OCI-LY7 (cell line): ENCODE measurements around the gene ERMN.

Experiments used
- EZH2phosphoT487 ChIP-seq: fragments of 200-600 bp; sonication (generic); IDR thresholded peaks from 2 replicates; pipeline ENCODE4 v1.6.1; 2018; ENCODE audit warnings: low read depth, borderline replicate concordance, mild to moderate bottlenecking, mixed run types, antibody characterized with exemption, low read length, moderate library complexity, mixed read lengths
- TF ChIP-seq, protein P1 (sequence below): fragments of 200-600 bp; sonication (generic); conservative IDR thresholded peaks from 2 replicates; pipeline ENCODE4 v1.5.1; 2014; ENCODE audit warnings: mild to moderate bottlenecking, antibody characterized with exemption, low read length, moderate library complexity, mixed read lengths

DNA sequence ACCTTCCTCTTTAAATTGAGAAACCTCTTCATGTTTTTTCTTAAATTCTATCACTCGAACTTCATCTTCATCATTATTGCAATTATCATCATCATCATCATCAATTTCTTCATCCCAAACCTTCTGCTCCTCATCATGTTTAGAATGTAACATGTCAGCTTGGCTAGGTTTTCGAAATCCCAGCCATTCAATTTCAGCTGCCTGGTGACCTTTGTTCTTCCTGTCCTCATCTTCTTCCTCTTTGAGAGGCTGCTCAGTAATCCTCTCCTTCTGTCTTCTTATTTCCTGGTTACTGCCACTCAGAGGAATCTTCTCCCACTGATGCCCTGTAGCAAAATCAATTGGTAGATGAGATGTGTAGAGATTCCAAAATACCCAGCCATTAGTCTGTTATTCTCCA lies 4.2 kb downstream of the ERMN start:
- TF ChIP-seq, protein P1, sequence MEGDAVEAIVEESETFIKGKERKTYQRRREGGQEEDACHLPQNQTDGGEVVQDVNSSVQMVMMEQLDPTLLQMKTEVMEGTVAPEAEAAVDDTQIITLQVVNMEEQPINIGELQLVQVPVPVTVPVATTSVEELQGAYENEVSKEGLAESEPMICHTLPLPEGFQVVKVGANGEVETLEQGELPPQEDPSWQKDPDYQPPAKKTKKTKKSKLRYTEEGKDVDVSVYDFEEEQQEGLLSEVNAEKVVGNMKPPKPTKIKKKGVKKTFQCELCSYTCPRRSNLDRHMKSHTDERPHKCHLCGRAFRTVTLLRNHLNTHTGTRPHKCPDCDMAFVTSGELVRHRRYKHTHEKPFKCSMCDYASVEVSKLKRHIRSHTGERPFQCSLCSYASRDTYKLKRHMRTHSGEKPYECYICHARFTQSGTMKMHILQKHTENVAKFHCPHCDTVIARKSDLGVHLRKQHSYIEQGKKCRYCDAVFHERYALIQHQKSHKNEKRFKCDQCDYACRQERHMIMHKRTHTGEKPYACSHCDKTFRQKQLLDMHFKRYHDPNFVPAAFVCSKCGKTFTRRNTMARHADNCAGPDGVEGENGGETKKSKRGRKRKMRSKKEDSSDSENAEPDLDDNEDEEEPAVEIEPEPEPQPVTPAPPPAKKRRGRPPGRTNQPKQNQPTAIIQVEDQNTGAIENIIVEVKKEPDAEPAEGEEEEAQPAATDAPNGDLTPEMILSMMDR, result no peak
- no peak for TF ChIP-seq EZH2phosphoT487
